ENCODE data around the gene SLC16A7. TPM values are rescaled to one million over a fixed set of nuclear protein-coding genes. Genes with fewer than 3 reads are reported as not detected.

SLC16A7 gene
- total RNA-seq, 1 donor from 2014 or later, result 91.9 TPM

GRCh38 chr12:59833408-59833807, 237.6 kb downstream of the SLC16A7 start:
- no peak for DNase-seq (ENCODE audit: low spot score)

GRCh38 chr12:59834659-59835474, 239.0 kb downstream of the SLC16A7 start:
- no peak for DNase-seq (ENCODE audit: low spot score)

Measured in mesenteric fat pad (tissue), 1 donor.